Fibroblast of villous mesenchyme (primary cell): ENCODE measurements around the gene EIF3A. TPM values are rescaled to one million over a fixed set of nuclear protein-coding genes. Genes with fewer than 3 reads are reported as not detected.

Experiments used
- DNase-seq: peaks from one replicate; pipeline ENCODE4 v3.0.0-alpha.2; 2010; ENCODE audit warnings: low read depth
- H3K4me3 ChIP-seq: 2 replicates; pipeline ENCODE4 v1.5.1; 2011; ENCODE audit warnings: low read depth, mild to moderate bottlenecking, low read length
- total RNA-seq: library from RNA; depleted of rRNA; stranded (reverse); fragments of >200 nt; gene quantifications from 2 replicates; pipeline ENCODE4 v1.2.3, GENCODE V29; 2012
- TF ChIP-seq, protein P1 (sequence below): IDR thresholded peaks from 2 replicates; pipeline ENCODE4 v1.5.1; 2012; ENCODE audit warnings: low read depth, mild to moderate bottlenecking, low read length; ENCODE audit not compliant: insufficient read depth

Gene EIF3A
- total RNA-seq, 1 donor, result 119 TPM

- TF ChIP-seq, protein P1, sequence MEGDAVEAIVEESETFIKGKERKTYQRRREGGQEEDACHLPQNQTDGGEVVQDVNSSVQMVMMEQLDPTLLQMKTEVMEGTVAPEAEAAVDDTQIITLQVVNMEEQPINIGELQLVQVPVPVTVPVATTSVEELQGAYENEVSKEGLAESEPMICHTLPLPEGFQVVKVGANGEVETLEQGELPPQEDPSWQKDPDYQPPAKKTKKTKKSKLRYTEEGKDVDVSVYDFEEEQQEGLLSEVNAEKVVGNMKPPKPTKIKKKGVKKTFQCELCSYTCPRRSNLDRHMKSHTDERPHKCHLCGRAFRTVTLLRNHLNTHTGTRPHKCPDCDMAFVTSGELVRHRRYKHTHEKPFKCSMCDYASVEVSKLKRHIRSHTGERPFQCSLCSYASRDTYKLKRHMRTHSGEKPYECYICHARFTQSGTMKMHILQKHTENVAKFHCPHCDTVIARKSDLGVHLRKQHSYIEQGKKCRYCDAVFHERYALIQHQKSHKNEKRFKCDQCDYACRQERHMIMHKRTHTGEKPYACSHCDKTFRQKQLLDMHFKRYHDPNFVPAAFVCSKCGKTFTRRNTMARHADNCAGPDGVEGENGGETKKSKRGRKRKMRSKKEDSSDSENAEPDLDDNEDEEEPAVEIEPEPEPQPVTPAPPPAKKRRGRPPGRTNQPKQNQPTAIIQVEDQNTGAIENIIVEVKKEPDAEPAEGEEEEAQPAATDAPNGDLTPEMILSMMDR, result no peak
- H3K4me3 ChIP-seq, result no peak overlapping the region
- DNase-seq, result no peak
These were observed 35.1 kb downstream of the EIF3A start for GRCh38 chr10:119045561-119045960.

- TF ChIP-seq, protein P1, result no peak
- no peak for DNase-seq
- H3K4me3 ChIP-seq, result no peak overlapping the region
These were observed 38.4 kb downstream of the EIF3A start for GRCh38 chr10:119042169-119042568.

GRCh38 chr10:119041326-119041725 is 39.3 kb downstream of the EIF3A start:
- no peak for DNase-seq
- TF ChIP-seq, protein P1, result no peak
- H3K4me3 ChIP-seq, result no peak overlapping the region

DNA sequence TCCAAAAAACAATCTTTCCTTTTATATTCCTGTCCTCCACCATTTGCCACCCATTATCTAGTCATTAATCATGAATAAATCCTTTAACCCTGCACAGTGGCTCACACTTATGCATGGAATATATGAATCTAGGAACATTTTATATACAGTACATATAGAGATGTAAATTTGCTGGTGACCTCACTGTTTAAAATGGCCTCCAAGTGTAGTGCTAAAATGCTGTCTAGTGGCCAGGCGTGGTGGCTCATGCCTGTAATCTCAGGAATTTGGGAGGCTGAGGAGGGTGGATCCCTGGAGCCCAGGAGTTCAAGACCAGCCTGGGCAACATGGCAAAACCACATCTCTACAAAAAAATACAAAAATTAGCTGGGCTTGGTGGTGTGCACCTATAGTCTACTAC is 41.5 kb downstream of the EIF3A start:
- H3K4me3 ChIP-seq, result no peak overlapping the region
- TF ChIP-seq, protein P1, result no peak
- no peak for DNase-seq

DNA sequence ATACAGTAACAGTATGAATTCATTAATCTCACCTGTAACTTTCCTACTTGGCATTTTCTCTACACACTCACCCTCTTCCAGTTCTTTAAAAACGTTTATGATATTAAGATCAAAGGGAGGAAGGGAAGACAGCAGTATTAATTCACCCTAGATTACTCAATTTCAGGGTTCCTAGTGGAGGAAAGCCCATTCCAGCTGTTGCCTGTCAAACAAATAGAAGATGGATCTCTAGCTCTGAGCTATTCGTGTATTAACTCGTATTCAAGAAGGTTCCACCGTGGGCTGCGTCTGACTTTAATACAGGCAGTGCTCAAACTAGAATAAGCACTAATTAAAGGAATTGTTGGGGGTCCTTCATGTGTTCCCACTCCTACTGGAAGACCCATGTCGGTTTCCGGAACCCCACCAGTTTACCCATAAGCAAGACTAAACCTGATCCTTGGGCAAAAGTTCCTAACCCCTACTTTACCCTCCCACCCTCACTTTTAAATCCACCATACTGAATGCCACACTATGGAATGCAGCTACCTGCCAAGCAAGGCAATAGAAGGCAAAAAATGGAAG is 49.0 kb downstream of the EIF3A start:
- TF ChIP-seq, protein P1, result no peak
- H3K4me3 ChIP-seq, result peak overlapping the region; percentile 60
- DNase-seq, result peak; percentile 40

DNA sequence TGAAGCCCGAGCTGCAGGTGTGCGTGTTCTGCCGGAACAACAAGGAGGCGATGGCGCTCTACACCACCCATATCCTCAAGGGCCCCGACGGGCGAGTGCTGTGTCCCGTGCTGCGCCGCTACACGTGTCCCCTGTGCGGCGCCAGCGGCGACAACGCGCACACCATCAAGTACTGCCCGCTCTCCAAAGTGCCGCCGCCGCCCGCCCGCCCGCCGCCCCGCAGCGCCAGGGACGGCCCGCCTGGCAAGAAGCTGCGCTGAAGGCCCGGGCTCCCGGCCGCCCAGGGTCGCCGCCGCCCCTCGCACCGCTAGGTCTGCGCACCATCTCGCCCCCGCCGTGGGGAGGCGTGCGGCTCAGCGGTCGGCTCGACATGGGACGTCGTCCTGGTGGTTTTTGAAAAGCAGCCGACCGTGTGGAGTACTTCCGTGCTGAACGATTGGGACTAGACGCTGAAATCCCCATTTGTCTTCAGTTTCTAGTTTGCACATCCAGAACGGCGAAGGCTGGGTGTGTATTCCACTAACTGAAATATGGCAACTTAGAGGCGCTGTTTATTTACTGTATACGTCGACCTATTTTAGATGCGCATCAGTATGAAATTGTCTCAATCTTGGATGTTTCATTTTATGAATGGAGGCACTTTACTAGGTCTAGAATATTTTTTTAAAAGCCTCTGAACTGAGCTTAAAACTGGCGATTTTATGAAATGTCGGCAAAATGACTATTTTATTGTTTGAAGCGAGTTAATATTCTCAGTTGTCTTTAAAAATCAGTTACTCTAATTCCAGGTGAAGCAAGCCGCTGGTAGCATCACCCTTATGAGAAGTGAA is 50.0 kb downstream of the EIF3A start:
- peak overlapping the region; percentile 60 for H3K4me3 ChIP-seq
- TF ChIP-seq, protein P1, result peak; percentile 11
- DNase-seq, result peak; percentile 63
